Pancreas (tissue), 10 donors: ENCODE results near the gene TOX2. TPM values are rescaled to one million over a fixed set of nuclear protein-coding genes. Genes with fewer than 3 reads are reported as not detected.

ENCODE experiments used
- ATAC-seq, 4 donors: fragments of 200-7000 bp; cut with Tn5 transposase; one replicate each; pipeline versions ENCODE4 v1.8.0 to v1.9.1; 2020; ENCODE audit warnings: mild to moderate bottlenecking in 4 of 4, moderate library complexity in 4 of 4
- DNase-seq, 6 donors: peaks; one replicate each; pipeline ENCODE4 v3.0.0-alpha.2; 2020
- FAIRE-seq: peaks from 2 replicates; lab custom pipeline; 2012; peaks lifted over from hg19 to GRCh38; lab: Jason Lieb, UNC
- H3K27ac ChIP-seq, 4 donors: fragments of 200-600 bp; sonication (generic); 1 replicate in 3 of 4; 2 replicates in 1 of 4; pipeline versions ENCODE4 v1.5.0 to v1.8.0; 2020
- H3K27me3 ChIP-seq, 4 donors: fragments of 200-600 bp; one replicate each; pipeline ENCODE4 v1.8.0; 2021
- H3K36me3 ChIP-seq, 3 donors: fragments of 200-600 bp; sonication (generic) in 1 of 3; one replicate each; pipeline versions ENCODE4 v1.5.0 to v1.8.0; 2020 to 2021
- H3K4me1 ChIP-seq, 3 donors: fragments of 200-600 bp; one replicate each; pipeline ENCODE4 v1.8.0; 2021
- H3K4me3 ChIP-seq, 4 donors: fragments of 200-600 bp; sonication (generic) in 2 of 4; one replicate each; pipeline versions ENCODE4 v1.5.0 to v1.8.0; 2020 to 2021
- H3K9me3 ChIP-seq, 4 donors: fragments of 200-600 bp; one replicate each; pipeline ENCODE4 v1.8.0; 2021
- WGBS, 2 donors: extraction: QIAGEN DNeasy Blood & Tissue Kit; methylation state at CpG; one replicate each; pipeline ENCODE4 v1.1.7; 2013; 5-methylcytosine and 5-hydroxymethylcytosine counted together
- intact Hi-C, 3 donors: fragments of 100-400 bp; cut with DNase I; formaldehyde crosslinking; loops; one replicate each; pipeline versions ENCODE4 v1.11.1 to v1.14.2; 2022
- polyA plus RNA-seq, 2 donors: library from polyadenylated mRNA; stranded (reverse); fragments of 200-250 nt; gene quantifications; one replicate each; pipeline ENCODE4 v1.2.3, GENCODE V29; 2013
- total RNA-seq, 6 donors: library from RNA; stranded (reverse); fragmentation: NEBNext Ultra II Directional in 4 of 6; extraction: Animal tissue kit (Norgen Biotek cat#: 25700) in 4 of 6; gene quantifications; one replicate each; pipeline versions ENCODE4 v1.2.1 to v1.2.4, GENCODE V29; 2021 to 2023
- TF ChIP-seq, protein P1 (sequence below), 4 donors: fragments of 200-600 bp; sonication (generic) in 3 of 4; IDR thresholded peaks; one replicate each; pipeline versions ENCODE4 v1.5.0 to v1.8.0; 2021; ENCODE audit warnings: antibody characterized with exemption in 4 of 4
- donor health status: healthy with polysubstance abuse.
- donor health status: DM: no; HTN: no; CAD: no; lungs with moderate emphysema.
- donor health status: DM: no; HTN: no; CAD: no.
- donor health status: control.
- donor health status: control.
- donor health status: Bipolar disorder and iron deficiency.
- donor health status: DM: yes; HTN: yes; CAD: no.
- donor health status: DM: no; HTN: no; CAD: no.
- donor health status: DM: no; HTN: no; CAD: no.
- donor health status: DM: yes; HTN: yes; CAD: no.

TOX2 gene
- total and polyA plus RNA-seq, 8 donors: 0.24 to 2.3 (median 0.90) TPM

GRCh38 chr20:43968341-43969000, 53.8 kb downstream of the TOX2 start:
- H3K27ac ChIP-seq: no peak overlapping the region
- 45 to 53% methylated on average over 5 of the region's 5 CpGs for WGBS, 2 donors
- intact Hi-C loops: no loop called here
- no peaks in the 10 kb centered on the region for H3K27me3 ChIP-seq
- H3K4me3 ChIP-seq: no peak overlapping the region
- H3K9me3 ChIP-seq: no peaks in the 10 kb centered on the region
- no peaks in the 10 kb centered on the region for H3K4me1 ChIP-seq
- ATAC-seq: no peak
- TF ChIP-seq, protein P1, sequence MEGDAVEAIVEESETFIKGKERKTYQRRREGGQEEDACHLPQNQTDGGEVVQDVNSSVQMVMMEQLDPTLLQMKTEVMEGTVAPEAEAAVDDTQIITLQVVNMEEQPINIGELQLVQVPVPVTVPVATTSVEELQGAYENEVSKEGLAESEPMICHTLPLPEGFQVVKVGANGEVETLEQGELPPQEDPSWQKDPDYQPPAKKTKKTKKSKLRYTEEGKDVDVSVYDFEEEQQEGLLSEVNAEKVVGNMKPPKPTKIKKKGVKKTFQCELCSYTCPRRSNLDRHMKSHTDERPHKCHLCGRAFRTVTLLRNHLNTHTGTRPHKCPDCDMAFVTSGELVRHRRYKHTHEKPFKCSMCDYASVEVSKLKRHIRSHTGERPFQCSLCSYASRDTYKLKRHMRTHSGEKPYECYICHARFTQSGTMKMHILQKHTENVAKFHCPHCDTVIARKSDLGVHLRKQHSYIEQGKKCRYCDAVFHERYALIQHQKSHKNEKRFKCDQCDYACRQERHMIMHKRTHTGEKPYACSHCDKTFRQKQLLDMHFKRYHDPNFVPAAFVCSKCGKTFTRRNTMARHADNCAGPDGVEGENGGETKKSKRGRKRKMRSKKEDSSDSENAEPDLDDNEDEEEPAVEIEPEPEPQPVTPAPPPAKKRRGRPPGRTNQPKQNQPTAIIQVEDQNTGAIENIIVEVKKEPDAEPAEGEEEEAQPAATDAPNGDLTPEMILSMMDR (IDR thresholded peaks at IDR 0.05): no peak
- no peak for DNase-seq
- no peak for FAIRE-seq
- H3K36me3 ChIP-seq: no peaks in the 10 kb centered on the region

DNA sequence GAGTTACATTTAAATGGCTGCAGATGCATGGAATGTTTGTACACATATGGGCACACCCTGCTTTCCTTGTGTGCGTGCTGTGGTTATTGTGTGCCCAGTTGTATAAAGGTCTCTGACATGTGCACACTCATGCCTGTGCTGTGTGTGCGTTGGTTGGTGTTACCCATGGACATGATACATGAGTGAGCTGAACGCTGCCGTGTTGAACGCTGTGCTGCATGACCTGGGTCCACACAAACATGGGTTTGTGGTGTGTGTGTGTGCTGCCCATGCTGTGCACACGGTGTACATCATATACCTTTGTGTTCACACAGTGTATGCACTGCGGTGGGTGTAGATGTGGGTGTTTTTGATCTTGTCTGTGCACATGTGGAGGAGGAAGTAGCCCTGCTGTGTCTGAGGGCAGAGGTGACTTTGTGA, 54.4 kb downstream of the TOX2 start:
- Histone ChIP-seq H3K27ac (no peak overlapping the region), H3K4me3 (no peak overlapping the region), H3K4me1 (no peaks in the 10 kb centered on the region), H3K27me3 (no peaks in the 10 kb centered on the region), H3K36me3 (no peaks in the 10 kb centered on the region), H3K9me3 (no peaks in the 10 kb centered on the region)
- FAIRE-seq (no peak), ATAC-seq (no peak), DNase-seq (no peak)
- intact Hi-C loops: no loop called here
- WGBS, 2 donors: 71 to 80% methylated on average over 7 of the region's 7 CpGs
- TF ChIP-seq, protein P1 (IDR thresholded peaks at IDR 0.05): no peak

DNA sequence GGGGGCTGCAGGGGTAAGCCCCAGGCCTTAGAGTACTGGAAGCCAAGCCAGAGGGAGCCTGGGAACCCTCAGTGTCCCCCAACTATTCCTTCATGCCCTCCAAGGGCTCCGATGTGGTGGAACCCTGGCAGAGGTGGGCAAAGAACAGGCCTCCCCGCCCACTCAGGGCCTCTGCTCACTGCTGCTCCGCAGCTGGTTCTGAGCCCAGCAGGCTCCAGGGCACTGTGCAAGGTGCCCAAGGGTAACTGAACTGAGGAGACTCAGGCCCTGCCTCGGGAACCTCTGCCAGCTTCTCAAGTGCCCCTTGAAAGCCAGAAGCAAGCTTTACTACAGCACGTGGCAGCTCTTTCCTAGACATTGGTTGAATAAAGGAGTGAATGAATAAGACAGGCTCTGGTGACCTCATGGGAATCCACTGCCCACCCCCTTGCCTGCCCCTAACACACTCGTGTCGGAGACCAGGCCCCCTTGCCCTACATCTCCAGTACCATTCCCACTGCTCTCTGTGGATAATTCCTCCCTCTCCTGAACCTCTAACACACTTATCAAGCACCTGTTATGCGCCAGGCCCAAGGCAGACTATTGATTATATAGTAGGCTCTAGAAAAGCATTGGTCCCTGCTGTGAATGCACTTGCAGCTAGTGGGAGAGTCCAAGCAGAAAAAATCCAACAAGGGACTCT, 55.0 kb downstream of the TOX2 start:
- Histone ChIP-seq H3K36me3 (no peaks in the 10 kb centered on the region), H3K27me3 (no peaks in the 10 kb centered on the region), H3K9me3 (no peaks in the 10 kb centered on the region), H3K4me3 (no peak overlapping the region), H3K27ac (no peak overlapping the region), H3K4me1 (no peaks in the 10 kb centered on the region)
- FAIRE-seq (no peak), DNase-seq (no peak), ATAC-seq (no peak)
- TF ChIP-seq, protein P1 (IDR thresholded peaks at IDR 0.05): no peak
- intact Hi-C loops: no loop called here
- 64 to 74% methylated on average over 8 of the region's 8 CpGs for WGBS, 2 donors

DNA sequence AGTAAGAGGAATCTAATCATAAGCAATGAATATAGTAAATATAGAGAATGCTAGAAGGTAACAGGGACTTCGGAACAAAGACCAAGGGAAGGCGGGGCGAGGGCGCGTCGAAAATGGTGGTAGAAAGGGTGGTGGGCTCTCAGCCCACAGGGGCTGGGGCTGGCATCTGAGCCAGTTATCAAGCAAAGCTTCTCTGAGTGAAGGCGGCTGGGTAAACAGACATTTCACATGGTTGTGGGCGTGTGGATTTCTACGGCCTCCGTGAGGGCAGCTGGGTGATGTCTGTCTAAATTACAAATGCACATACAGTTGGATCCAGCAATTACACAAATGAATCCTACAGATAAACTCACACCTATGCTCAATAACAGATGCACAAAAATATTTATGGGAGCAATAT, 56.6 kb downstream of the TOX2 start:
- FAIRE-seq (no peak), ATAC-seq (no peak), DNase-seq (no peak)
- Histone ChIP-seq H3K27ac (no peak overlapping the region), H3K9me3 (no peaks in the 10 kb centered on the region), H3K27me3 (no peaks in the 10 kb centered on the region), H3K4me1 (no peaks in the 10 kb centered on the region), H3K4me3 (no peak overlapping the region), H3K36me3 (no peaks in the 10 kb centered on the region)
- 84 to 92% methylated on average over 10 of the region's 10 CpGs for WGBS, 2 donors
- intact Hi-C loops: no loop called here
- TF ChIP-seq, protein P1 (IDR thresholded peaks at IDR 0.05): no peak

- ATAC-seq (no peak), FAIRE-seq (no peak), DNase-seq (no peak)
- Histone ChIP-seq H3K36me3 (no peaks in the 10 kb centered on the region), H3K4me1 (no peaks in the 10 kb centered on the region), H3K27me3 (no peaks in the 10 kb centered on the region), H3K4me3 (no peak overlapping the region), H3K9me3 (no peaks in the 10 kb centered on the region), H3K27ac (no peak overlapping the region)
- 61 to 63% methylated on average over 2 of the region's 2 CpGs for WGBS, 2 donors
- TF ChIP-seq, protein P1 (IDR thresholded peaks at IDR 0.05): no peak
- intact Hi-C loops: no loop called here
These were observed 57.4 kb downstream of the TOX2 start for GRCh38 chr20:43972051-43972450.
